HG03457 (cell line): ENCODE measurements around the gene LMNA.
"Not testable (repeated sequence)": the region's sequence is repeated elsewhere in the genome, so short reads cannot be mapped to it uniquely, and the experiment has no call there.

Experiments
- ATAC-seq: cut with Tn5 transposase; IDR thresholded peaks from one replicate; pipeline ENCODE4 v1.9.1; 2021; ENCODE audit warnings: moderate number of reproducible peaks; ENCODE audit not compliant: unreplicated experiment

The LMNA gene

GRCh38 chr1:156119503-156120209, 5.1 kb downstream of the LMNA start:
- ATAC-seq: no peak

- no peak for ATAC-seq
These were observed 5.8 kb downstream of the LMNA start for GRCh38 chr1:156120318-156120717.

GRCh38 chr1:156121005-156121404, 6.5 kb downstream of the LMNA start:
- ATAC-seq: not testable (repeated sequence)

GRCh38 chr1:156121457-156121856, 6.9 kb downstream of the LMNA start:
- no peak for ATAC-seq

- no peak for ATAC-seq
These were observed 7.6 kb downstream of the LMNA start for GRCh38 chr1:156122086-156122485.

- no peak for ATAC-seq
These were observed 8.2 kb downstream of the LMNA start for GRCh38 chr1:156122519-156123355.

- ATAC-seq: no peak
These were observed 9.1 kb downstream of the LMNA start for GRCh38 chr1:156123356-156124196.

GRCh38 chr1:156124557-156125483, 10.3 kb downstream of the LMNA start:
- ATAC-seq: no peak

- ATAC-seq: not testable (repeated sequence)
These were observed 11.0 kb downstream of the LMNA start for GRCh38 chr1:156125544-156125943.

GRCh38 chr1:156126043-156126629, 11.6 kb downstream of the LMNA start:
- ATAC-seq: no peak

- ATAC-seq: no peak
These were observed 12.4 kb downstream of the LMNA start for GRCh38 chr1:156126630-156127534.

GRCh38 chr1:156128308-156128653, 13.8 kb downstream of the LMNA start:
- ATAC-seq: no peak

- ATAC-seq: no peak
These were observed 14.4 kb downstream of the LMNA start for GRCh38 chr1:156128654-156129597.

GRCh38 chr1:156129687-156130577, 15.4 kb downstream of the LMNA start:
- no peak for ATAC-seq

- no peak for ATAC-seq
These were observed 16.0 kb downstream of the LMNA start for GRCh38 chr1:156130578-156130942.

- no peak for ATAC-seq
These were observed 20.4 kb downstream of the LMNA start for GRCh38 chr1:156134716-156135435.
